GM18517 (cell line): Measurements from ENCODE around the gene SMIM20.

Experiments
- ATAC-seq: cut with Tn5 transposase; IDR thresholded peaks from one replicate; pipeline ENCODE4 v1.9.1; 2021; ENCODE audit warnings: mild to moderate bottlenecking, moderate library complexity; ENCODE audit not compliant: unreplicated experiment

Gene SMIM20

DNA sequence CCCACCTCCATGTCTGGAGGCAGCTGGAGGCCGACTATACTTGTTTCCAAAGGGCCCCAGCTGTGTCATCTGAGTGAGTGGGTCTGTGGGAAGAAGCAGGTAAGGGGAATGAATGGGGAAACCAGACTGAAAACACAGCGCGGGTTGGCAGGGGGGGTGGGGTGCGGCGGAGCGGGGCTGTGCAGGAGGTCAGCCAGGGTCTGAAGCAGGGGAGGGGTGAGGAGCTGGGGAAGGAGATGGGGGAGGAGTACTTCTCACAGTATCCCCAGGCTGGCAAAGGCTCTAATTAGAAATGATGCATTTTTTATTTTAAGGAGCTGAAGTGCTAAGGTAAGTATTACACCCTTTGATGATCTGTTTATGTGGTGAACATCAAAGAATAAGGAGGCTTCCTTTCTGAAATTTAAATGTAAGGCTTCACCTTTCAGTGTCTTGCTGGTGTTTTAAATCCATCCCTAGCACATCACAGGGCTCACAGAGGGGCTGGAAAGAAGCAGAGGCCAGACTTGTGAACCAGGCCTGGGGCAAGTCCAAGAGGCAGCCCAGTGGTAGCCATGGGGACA lies 37.5 kb downstream of the SMIM20 start:
- ATAC-seq, result no peak

DNA sequence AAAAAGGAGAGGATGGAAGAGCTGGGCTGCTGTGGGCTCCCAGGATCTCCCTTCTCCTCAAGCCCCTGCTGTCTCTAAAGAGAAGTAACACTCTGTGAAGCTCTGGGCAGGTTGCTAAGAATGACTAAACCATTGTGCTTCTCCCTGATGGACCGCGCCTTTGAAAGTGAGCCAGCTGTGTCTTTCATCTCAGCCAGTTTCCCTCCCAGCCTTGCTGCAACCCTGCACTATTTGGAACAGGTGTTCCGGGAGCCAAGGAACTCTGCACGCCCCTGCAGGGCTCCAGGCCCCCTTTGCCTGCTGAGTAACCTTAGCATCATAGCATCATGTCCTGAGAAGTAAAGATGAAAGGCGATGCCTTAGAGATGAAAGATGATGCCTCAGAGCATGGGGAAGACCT lies 39.7 kb downstream of the SMIM20 start:
- no peak for ATAC-seq

DNA sequence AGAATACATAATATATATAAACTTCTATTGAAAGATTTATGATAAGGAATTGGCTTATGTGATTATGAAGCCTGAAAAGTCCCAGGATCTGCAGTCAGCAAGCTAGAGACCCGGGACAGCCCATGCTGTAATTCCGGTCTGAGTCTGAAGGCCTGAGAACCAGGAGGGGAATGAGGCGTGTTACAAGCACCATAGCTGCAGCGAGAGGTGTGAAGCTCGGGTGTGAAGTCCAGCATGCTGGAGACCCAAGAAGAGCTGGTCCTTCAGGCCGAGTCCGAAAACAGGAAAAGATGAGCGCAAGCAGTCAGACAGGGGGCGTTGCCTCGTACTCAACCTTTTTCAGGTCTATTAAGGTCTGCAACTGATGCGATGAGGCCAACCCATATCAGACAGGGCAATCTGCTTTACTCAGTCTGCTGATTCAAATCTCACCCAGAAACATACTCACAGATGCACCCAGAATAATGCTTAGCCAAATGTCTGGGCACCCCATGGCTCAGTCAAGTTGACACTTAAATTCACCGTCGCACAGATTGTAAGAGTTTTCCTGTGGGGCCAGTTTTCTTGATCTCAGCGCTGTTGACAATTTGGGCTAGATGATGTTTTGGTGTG lies 40.4 kb downstream of the SMIM20 start:
- ATAC-seq, result no peak

DNA sequence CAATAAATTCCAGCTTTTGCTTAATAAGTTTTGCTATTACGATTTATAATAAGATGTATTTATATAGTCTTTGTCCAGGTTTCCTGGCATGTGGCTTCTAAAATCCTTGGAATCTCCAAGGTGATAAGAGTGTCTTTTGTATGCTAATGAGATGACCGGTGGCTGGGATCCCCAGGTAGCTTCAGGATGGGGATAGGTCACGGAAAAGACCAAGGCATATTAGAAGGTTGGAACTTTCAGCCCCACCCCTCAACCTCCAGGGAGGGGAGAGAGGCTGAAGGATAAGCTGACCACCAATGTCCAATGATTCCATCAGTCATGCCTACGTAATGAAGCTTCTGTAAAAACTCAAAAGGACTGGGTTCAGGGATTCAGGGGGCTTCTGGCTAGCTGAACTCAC lies 41.7 kb downstream of the SMIM20 start:
- no peak for ATAC-seq

DNA sequence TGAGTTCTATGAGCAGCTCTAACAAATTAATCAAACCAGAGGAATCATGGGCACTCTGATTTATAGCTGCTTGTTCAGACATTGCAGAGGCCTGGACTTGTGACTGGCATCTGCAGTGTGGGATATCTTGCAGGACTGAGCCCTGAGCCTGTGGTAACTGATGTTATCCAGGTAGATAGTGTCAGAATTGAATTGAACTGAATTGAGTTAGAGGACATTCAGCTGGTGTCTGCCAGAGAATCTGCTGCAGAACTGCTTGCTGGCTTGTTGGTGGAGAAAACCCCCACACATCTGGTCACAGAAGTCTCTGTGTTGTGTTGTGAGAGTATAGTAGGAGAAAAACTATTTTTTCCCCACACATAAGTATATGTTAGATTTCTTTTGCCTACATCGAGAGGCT lies 42.2 kb downstream of the SMIM20 start:
- ATAC-seq, result no peak

DNA sequence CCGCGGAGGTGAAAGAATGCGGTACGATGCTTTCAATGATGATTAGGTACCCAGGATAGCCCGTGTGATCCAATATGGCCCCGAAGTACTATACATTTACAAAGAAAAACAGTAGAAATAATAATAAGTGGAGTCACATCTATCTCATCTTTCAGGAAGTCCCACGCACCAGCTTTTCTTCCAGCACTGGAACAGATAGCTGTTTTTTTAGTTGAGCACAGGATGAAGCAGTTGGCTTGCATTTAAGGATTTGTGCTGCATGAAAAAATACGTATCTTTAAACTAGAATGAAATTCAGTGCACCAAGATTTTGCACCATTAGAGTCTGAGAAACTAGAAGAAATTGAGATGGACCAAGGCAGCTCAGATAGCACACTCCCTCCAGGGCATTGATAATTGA lies 44.1 kb downstream of the SMIM20 start:
- no peak for ATAC-seq

DNA sequence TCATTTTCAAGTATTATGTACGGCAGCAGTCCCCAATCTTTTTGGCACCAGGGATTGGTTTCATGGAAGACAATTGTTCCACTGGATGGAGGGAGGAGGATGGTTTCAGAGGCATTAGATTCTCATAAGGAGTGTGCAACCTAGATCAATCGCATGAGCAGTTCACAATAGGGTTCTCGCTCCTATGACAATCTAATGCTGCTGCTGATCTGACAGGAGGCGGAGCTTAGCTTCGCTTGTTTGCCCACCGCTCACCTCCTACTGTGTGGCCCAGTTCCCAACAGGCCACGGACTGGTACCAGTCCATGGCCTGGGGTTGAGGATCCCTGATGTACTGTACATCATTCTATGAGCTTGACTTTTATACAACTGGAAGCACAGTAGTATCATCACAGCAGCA lies 48.4 kb downstream of the SMIM20 start:
- ATAC-seq, result no peak

DNA sequence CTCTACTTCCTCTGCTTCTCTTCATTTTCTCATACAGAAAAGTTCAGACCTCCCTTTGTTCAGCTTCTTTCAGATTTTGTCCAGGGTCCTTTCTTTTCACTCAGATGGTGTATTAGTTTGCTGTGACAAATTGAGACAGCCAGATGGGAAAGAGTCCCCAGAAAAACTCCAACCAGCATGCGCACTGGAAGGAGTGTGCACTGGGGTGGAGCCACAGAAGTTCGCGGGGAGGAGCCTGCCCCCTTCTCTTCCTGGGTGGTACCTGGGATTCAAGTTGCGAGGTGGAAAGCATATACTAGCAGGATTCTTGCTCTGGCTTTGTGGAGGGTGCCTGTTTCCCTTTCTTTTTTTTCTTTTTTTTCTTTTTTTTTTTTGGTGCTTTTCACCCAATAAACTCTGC lies 51.6 kb downstream of the SMIM20 start:
- no peak for ATAC-seq

DNA sequence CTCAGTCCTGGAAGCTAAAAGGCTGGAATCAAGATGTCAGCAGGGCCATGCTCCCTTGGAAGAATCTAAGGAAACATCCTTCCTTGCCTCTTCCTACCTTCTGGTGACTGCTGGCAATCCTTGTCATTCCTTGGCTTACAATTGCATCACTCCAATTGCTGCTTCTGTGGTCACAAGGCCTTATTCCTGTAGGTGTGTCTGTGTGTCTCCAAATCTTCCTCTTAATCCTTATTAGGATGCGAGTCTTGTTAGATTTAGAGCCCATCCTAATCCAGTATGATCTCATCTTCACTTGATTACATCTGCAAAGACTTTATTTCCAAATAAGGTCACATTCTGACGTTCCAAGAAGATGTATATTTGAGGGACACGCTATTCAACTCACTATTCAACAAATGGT lies 52.2 kb downstream of the SMIM20 start:
- ATAC-seq, result no peak

DNA sequence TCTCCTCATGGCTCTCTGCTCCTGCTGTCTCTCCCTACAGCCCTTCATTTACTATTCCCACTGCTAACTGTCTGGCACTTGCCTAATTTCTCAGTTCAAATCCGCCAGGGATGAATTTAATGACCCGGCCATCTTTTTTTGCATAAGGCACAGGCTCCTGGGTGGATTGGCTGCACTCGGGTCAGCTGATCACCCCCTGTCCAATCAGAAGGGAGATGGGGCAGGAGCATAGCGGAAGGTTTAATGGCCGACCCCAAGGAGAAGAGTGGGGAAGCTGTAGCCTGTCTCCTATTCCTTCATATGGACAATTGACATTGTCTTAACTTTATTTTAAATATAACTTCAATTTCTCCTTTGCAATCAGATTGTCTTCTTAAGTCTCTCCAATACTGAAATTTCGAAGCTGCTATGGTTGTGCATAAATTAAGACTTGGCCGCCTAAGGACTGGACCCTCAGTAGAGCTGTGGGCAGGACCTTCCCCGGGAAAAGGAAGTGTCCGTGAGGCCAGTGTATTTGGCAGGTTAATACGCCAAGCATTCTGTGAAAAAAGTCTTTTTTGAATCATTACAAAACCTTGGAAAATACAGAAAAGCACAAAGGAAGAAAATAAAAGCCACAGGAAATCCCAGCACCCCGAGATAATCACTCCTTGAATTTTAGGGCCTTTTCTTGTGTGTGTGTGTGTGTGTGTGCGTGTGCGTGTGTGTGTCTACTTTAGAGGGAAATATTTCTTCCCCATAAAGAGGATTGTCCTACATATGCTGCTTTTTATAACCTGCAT lies 55.5 kb downstream of the SMIM20 start:
- no peak for ATAC-seq

DNA sequence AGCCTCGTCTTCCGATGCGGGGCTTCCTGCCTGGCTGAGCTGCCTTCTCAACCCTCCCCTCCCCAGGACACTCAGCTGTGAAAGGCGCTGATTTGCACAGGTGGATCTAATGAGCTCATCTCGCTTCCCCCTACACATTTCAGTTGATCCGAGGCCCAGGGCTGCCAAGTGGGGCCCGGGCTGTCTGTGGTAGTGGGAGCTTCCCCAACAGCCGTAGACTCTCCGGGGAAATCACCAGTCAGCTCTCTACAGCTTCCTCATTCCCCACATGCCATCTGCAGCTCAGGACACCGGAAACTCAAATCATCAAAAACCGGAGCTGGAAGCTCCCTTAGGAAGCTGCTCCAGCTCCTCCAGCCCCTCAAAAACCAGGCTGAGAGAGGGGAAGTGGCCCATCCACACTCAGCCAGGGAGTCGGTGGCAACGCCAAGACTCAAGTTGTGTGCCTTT lies 56.2 kb downstream of the SMIM20 start:
- ATAC-seq, result no peak

DNA sequence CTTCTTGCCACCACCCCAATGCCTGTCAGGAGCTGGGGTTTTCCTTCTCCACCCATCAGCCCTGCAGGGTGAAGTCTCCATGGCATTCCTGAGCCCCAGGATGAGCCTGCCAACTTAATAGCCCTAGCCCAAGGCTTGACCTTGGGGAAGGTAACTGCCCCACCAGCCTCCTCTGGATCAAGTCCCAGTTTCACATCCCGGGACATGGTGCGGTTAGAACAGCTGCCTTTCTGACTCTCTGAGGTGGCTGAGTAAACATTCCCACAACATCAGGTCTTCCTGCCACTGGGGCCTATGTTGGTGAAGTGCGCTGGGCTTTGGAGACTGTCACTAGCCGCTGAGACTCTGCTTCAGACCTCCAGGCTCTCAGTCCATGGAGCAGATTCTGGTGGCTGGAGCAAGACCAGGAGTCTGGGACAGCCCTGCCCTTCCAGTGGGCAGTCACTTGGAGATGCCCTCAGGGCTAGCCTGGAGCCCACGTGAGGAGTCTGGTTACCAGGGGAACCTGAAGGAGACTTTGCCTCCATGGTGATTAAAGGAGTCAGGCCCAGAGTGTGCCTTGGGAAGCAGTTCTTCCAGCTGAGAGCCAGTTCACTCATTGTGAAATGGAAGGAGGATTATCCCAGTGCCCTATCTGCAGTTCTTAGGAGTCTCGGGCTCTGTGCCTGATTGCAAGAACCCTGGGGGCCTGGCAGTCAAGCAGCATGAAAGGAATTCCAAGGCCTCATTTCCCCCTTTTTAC lies 56.8 kb downstream of the SMIM20 start:
- ATAC-seq, result no peak

DNA sequence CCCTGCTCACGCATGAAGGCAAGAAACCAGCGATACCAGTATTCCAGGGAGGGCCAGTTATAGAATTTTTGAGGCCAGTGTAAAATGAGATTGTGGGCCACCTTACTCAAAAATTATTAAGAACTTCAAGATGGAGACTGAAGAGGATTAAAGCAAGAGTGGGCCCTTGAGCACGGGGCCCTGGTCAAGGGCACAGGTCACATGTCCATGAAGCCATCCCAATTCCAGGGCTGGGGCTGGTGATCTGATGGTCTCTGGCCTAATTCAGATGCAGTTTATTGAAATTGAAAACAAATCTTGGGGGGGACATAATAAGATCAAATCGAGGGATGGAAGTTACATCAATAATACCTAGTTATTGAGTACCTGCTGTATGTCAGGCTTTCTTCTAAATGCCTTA lies 58.3 kb downstream of the SMIM20 start:
- ATAC-seq, result no peak

DNA sequence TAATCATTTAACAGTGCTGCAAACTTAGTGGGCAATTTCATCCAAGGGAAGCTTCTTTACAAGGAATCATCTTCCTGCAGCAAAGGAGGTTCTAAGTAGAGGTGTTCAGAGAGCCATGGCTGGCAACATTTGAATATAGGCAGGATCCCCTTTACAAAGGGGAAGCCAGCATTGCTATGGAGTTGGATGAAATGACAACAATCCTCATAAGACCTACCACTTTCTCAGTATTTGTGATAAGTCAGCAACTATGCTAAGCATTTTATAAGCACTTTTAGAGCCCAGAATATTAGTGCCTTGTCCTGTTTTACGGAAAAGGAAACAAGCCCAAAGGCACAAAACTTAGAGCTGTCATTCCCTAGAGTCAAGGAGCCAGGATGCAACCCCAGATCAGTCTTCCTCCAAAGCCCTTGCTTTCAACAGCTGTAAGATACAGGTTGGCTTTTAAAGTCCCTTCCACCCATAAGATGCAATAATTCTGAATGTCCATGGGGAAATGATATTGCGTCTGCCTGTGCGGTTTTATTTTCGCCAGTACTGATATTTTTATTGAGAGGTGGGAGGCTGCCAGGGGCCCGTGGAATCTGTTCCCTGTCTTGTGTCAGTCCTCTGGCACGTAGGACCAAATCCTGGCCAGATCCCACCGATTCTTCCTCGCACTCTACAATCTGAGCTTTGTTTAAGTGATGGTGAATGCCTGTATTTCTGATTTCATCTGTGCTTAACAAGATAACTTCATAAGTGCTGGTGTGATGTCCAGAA lies 59.1 kb downstream of the SMIM20 start:
- no peak for ATAC-seq

DNA sequence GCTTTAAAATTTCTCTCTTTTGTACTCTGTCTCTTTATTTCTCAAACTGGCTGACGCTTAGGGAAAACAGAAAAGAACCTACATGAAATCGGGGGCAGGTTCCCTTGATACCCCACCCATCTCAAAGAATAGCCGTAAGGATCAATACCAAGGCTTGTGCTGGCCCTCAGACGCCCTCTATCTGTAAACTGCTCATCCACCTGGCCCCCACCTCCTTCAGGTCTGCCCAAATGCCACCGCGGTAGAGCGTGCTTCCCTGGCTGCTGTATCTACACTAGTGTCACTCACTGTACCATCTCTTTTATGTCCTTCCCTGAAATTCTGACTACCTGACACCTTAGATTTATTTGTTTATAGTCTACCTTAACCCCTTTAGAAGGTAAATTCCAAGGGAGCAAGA lies 62.8 kb downstream of the SMIM20 start:
- ATAC-seq, result no peak

DNA sequence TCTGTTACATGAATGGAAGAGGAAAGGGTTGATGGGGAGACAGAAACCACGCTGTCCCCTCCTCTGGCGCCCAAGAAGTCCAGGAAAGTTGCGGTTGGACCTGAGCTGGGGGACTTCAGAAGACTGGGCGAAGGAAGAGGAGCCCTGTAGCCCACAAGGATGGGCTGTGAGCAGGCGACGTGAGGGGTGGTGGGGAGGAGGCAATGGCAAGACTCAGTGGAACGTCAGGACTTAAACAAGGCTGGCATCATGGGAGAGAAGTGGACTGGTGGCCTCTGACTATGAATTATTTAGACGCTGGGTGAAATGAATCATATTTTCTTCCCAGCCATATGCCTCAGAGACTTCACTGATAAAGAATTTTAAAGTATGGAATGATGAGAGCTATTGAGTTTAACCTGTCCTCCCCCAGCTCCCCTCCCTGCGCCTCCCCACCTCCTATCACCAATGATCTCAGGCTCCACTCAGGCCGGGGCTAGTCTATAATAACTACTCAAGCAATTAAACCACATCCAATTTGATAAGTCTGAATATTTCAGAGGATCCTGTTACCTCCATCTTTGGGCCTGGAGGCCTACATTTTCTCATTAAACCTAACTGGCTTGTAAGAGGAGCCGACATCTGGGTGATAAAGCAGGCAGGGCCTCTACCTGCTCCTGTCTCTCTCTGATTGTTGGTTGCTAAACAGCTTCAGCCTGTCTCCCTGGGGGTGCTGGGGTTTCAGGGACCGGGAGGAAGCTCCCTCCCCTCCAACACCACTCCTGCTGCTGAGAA lies 63.6 kb downstream of the SMIM20 start:
- no peak for ATAC-seq

DNA sequence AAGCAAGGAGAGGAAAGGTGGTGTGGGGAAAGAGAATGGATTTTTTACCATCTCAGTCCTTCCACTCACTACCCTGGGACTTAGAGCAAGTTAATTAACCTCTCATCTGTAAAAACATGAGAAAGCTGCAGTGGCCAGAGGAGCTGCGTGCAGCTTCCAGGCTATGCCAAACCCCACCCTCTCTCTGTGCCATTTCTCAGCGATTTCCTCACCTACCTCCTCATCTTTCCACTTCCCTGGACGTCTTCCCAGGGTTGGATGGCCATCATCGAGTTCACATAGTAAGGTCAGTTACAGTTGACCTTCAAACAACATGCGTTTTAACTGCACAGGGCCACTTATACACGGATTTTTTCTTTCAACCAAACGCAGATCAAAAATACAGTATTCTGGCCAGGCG lies 64.3 kb downstream of the SMIM20 start:
- no peak for ATAC-seq
